HG02943 (cell line): ENCODE data around the gene POLD1.

Experiments used
- ATAC-seq: cut with Tn5 transposase; IDR thresholded peaks from one replicate; pipeline ENCODE4 v1.9.1; 2021; ENCODE audit warnings: mild to moderate bottlenecking, low read depth, moderate library complexity; ENCODE audit not compliant: unreplicated experiment

The POLD1 gene

GRCh38 chr19:50460161-50460765 lies 76.1 kb downstream of the POLD1 start:
- ATAC-seq: no peak

- no peak for ATAC-seq
Measured at GRCh38 chr19:50461066-50461875, 77.1 kb downstream of the POLD1 start.

- ATAC-seq: no peak
Measured at GRCh38 chr19:50462970-50463369, 78.8 kb downstream of the POLD1 start.

- ATAC-seq: no peak
Measured at GRCh38 chr19:50464348-50464747, 80.2 kb downstream of the POLD1 start.

GRCh38 chr19:50465000-50465399 lies 80.9 kb downstream of the POLD1 start:
- ATAC-seq: no peak

GRCh38 chr19:50465986-50466705 lies 82.0 kb downstream of the POLD1 start:
- no peak for ATAC-seq

- no peak for ATAC-seq
Measured at GRCh38 chr19:50466706-50467039, 82.5 kb downstream of the POLD1 start.

GRCh38 chr19:50467566-50467965 lies 83.4 kb downstream of the POLD1 start:
- ATAC-seq: no peak
